Upper lobe of right lung (tissue), 1 donor: Measurements from ENCODE around the gene PAX5. TPM values are rescaled to one million over a fixed set of nuclear protein-coding genes. Genes with fewer than 3 reads are reported as not detected.

Experiments
- ATAC-seq: fragments of 200-7000 bp; cut with Tn5 transposase; one replicate; pipeline ENCODE4 v1.9.1; 2020; ENCODE audit warnings: mild to moderate bottlenecking, moderate library complexity
- DNase-seq: peaks from one replicate; pipeline ENCODE4 v3.0.0-alpha.2; 2020
- H3K27ac ChIP-seq: fragments of 200-600 bp; one replicate; pipeline ENCODE4 v1.8.0; 2022
- H3K27me3 ChIP-seq: fragments of 200-600 bp; one replicate; pipeline ENCODE4 v1.8.0; 2022; ENCODE audit warnings: mild to moderate bottlenecking
- H3K36me3 ChIP-seq: fragments of 200-600 bp; one replicate; pipeline ENCODE4 v1.8.0; 2022
- H3K4me1 ChIP-seq: fragments of 200-600 bp; one replicate; pipeline ENCODE4 v1.8.0; 2022
- H3K4me3 ChIP-seq: fragments of 200-600 bp; one replicate; pipeline ENCODE4 v1.8.0; 2022; ENCODE audit warnings: mild to moderate bottlenecking
- H3K9me3 ChIP-seq: fragments of 200-600 bp; one replicate; pipeline ENCODE4 v1.8.0; 2022
- CTCF ChIP-seq: fragments of 200-600 bp; IDR thresholded peaks from one replicate; pipeline ENCODE4 v1.8.0; 2022; ENCODE audit warnings: antibody characterized with exemption
- intact Hi-C: fragments of 100-400 bp; cut with DNase I; formaldehyde crosslinking; loops from one replicate; pipeline ENCODE4 v1.11.0; 2022
- total RNA-seq: library from RNA; stranded (reverse); fragmentation: NEBNext Ultra II Directional; extraction: Animal tissue kit (Norgen Biotek cat#: 25700); gene quantifications from one replicate; pipeline ENCODE4 v1.2.1, GENCODE V29; 2021
- donor health status: DM: no; HTN: yes; CAD: no; lungs with severe emphysema.

The PAX5 gene
- total RNA-seq, 1 donor from 2014 or later, result 0.23 TPM

- ATAC-seq (no peak), DNase-seq (peak; percentile 21)
- no peaks in the 10 kb centered on the region for H3K4me1 ChIP-seq
- H3K9me3 ChIP-seq, result no peaks in the 10 kb centered on the region
- H3K27ac ChIP-seq, result no peak overlapping the region
- H3K4me3 ChIP-seq, result no peak overlapping the region
- H3K36me3 ChIP-seq, result no peaks in the 10 kb centered on the region
- no peak for TF ChIP-seq CTCF
- peaks cover 4% of the 10 kb centered on the region for H3K27me3 ChIP-seq
- intact Hi-C loops, result no loop called here
These were observed 84.6 kb downstream of the PAX5 start for GRCh38 chr9:36949466-36949865.

- no peak overlapping the region for H3K4me3 ChIP-seq
- no peak for ATAC-seq
- TF ChIP-seq CTCF, result no peak
- H3K36me3 ChIP-seq, result no peaks in the 10 kb centered on the region
- no peak overlapping the region for H3K27ac ChIP-seq
- DNase-seq, result peak; percentile 51
- intact Hi-C loops, result no loop called here
- H3K27me3 ChIP-seq, result peaks cover 4% of the 10 kb centered on the region
- H3K9me3 ChIP-seq, result no peaks in the 10 kb centered on the region
- H3K4me1 ChIP-seq, result no peaks in the 10 kb centered on the region
These were observed 86.0 kb downstream of the PAX5 start for GRCh38 chr9:36948051-36948450.

GRCh38 chr9:36946653-36947052 lies 87.4 kb downstream of the PAX5 start:
- DNase-seq (no peak), ATAC-seq (no peak)
- no peak for TF ChIP-seq CTCF
- no peak overlapping the region for H3K4me3 ChIP-seq
- H3K27ac ChIP-seq, result no peak overlapping the region
- intact Hi-C loops, result no loop called here
- peaks cover 4% of the 10 kb centered on the region for H3K27me3 ChIP-seq
- no peaks in the 10 kb centered on the region for H3K4me1 ChIP-seq
- no peaks in the 10 kb centered on the region for H3K9me3 ChIP-seq
- H3K36me3 ChIP-seq, result no peaks in the 10 kb centered on the region

GRCh38 chr9:36945999-36946398 lies 88.1 kb downstream of the PAX5 start:
- H3K4me3 ChIP-seq, result no peak overlapping the region
- ATAC-seq (no peak), DNase-seq (no peak)
- no peak for TF ChIP-seq CTCF
- H3K4me1 ChIP-seq, result no peaks in the 10 kb centered on the region
- intact Hi-C loops, result no loop called here
- peaks cover 4% of the 10 kb centered on the region for H3K27me3 ChIP-seq
- H3K27ac ChIP-seq, result no peak overlapping the region
- H3K9me3 ChIP-seq, result no peaks in the 10 kb centered on the region
- no peaks in the 10 kb centered on the region for H3K36me3 ChIP-seq

GRCh38 chr9:36942891-36943290 lies 91.2 kb downstream of the PAX5 start:
- no peak overlapping the region for H3K27ac ChIP-seq
- DNase-seq (no peak), ATAC-seq (peak; percentile 25)
- no peak for TF ChIP-seq CTCF
- intact Hi-C loops, result no loop called here
- no peak overlapping the region for H3K4me3 ChIP-seq
- H3K27me3 ChIP-seq, result peaks cover 7% of the 10 kb centered on the region
- H3K36me3 ChIP-seq, result no peaks in the 10 kb centered on the region
- no peaks in the 10 kb centered on the region for H3K4me1 ChIP-seq
- no peaks in the 10 kb centered on the region for H3K9me3 ChIP-seq

- TF ChIP-seq CTCF, result no peak
- H3K4me1 ChIP-seq, result no peaks in the 10 kb centered on the region
- H3K27me3 ChIP-seq, result peaks cover 7% of the 10 kb centered on the region
- intact Hi-C loops, result no loop called here
- H3K9me3 ChIP-seq, result no peaks in the 10 kb centered on the region
- H3K27ac ChIP-seq, result no peak overlapping the region
- no peak overlapping the region for H3K4me3 ChIP-seq
- H3K36me3 ChIP-seq, result no peaks in the 10 kb centered on the region
- DNase-seq (no peak), ATAC-seq (no peak)
These were observed 92.6 kb downstream of the PAX5 start for GRCh38 chr9:36941441-36941840.
